GM12892 (cell line): ENCODE results near the gene ARIH1.

ENCODE experiments used
- POLR2A ChIP-seq: IDR thresholded peaks from 2 replicates; pipeline ENCODE4 v1.6.1; 2011; ENCODE audit warnings: low read depth, low read length, control low read depth
- POLR2AphosphoS5 ChIP-seq: IDR thresholded peaks from 2 replicates; pipeline ENCODE4 v1.6.1; 2011; ENCODE audit warnings: low read depth, low read length, control low read depth
- TAF1 ChIP-seq: IDR thresholded peaks from 2 replicates; pipeline ENCODE4 v1.6.1; 2011; ENCODE audit warnings: low read depth, mild to moderate bottlenecking, control low read depth, low read length, borderline replicate concordance

DNA sequence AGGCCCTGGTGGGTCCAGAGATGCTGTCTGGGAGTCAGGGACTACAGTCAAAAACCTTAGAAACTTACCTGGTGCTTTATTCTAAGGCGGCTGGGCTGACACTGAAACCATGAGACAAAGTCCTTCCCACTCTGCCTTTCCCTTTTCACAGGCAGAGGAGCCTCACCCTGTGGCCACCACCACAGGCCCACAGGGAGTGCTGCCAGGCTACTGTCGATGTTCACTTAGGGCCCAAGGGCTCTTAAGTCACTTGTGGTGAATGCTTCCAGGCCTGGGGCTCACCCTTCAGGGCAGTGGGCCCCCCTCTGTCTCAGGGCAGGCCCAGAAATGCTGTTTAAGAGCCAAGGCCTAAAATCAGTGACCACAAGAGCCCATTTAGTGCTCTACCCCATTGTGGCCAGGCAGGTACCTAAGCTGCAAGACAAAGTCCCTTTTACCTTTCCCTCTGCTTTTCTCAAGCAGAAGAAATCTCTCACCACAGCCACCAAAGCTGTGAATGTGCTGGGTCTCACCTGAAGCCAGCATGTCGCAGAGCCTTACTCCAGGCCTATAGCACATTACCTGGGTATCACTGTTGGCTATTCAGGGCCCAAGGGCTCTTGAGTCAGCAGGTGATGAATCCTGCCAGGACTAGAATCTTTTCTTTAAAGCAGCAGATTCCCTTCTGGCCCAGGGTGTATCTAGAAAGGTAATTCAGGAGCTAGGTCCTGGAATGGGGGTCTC, 140.8 kb downstream of the ARIH1 start:
- TF ChIP-seq POLR2A (no peak), POLR2AphosphoS5 (no peak), TAF1 (no peak)
